NB4 (cell line): Measurements from ENCODE around the gene MAP2K3.
"Not testable (repeated sequence)": the region's sequence is repeated elsewhere in the genome, so short reads cannot be mapped to it uniquely, and the experiment has no call there.

Source experiments
- TF ChIP-seq, protein P1 (sequence below): IDR thresholded peaks from one replicate; pipeline ENCODE4 v1.5.1; 2012; ENCODE audit warnings: low read depth, low read length
- TF ChIP-seq, protein P2 (sequence below): IDR thresholded peaks from 2 replicates; pipeline ENCODE4 v1.6.1; 2011; ENCODE audit warnings: low read depth, low read length

DNA sequence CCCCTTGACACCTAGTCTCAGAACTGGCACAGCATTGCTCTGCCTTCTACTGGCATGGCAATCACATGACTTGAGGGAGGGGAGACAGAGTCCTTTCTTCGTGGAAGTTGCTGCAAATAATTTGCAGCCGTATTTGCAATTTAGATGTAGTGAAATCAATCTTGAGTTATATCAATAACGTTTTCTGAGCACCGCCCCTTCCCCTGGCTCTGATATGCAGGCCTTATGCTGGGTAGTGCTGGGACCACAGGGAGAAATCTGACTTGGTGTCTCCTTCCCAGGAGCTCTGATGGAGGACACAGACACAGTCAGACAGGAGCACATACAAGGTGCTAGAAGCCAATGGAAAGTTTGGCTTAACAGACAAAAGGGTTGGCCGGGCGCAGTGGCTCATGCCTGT lies 55.9 kb downstream of the MAP2K3 start:
- TF ChIP-seq, protein P1, sequence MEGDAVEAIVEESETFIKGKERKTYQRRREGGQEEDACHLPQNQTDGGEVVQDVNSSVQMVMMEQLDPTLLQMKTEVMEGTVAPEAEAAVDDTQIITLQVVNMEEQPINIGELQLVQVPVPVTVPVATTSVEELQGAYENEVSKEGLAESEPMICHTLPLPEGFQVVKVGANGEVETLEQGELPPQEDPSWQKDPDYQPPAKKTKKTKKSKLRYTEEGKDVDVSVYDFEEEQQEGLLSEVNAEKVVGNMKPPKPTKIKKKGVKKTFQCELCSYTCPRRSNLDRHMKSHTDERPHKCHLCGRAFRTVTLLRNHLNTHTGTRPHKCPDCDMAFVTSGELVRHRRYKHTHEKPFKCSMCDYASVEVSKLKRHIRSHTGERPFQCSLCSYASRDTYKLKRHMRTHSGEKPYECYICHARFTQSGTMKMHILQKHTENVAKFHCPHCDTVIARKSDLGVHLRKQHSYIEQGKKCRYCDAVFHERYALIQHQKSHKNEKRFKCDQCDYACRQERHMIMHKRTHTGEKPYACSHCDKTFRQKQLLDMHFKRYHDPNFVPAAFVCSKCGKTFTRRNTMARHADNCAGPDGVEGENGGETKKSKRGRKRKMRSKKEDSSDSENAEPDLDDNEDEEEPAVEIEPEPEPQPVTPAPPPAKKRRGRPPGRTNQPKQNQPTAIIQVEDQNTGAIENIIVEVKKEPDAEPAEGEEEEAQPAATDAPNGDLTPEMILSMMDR, result not testable (repeated sequence)
- TF ChIP-seq, protein P2, sequence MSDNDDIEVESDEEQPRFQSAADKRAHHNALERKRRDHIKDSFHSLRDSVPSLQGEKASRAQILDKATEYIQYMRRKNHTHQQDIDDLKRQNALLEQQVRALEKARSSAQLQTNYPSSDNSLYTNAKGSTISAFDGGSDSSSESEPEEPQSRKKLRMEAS, result not testable (repeated sequence)
